Left lung (tissue), 10 donors: ENCODE data around the gene SULT1C3. TPM values are rescaled to one million over a fixed set of nuclear protein-coding genes. Genes with fewer than 3 reads are reported as not detected.

Experiments used
- ATAC-seq: fragments of 200-7000 bp; cut with Tn5 transposase; one replicate; pipeline ENCODE4 v1.9.1; 2020; ENCODE audit warnings: moderate library complexity
- DNase-seq, 4 donors: peaks; one replicate each; pipeline ENCODE4 v3.0.0-alpha.2; 2013 to 2020
- H3K27ac ChIP-seq, 2 donors: fragments of 200-600 bp; sonication (generic) in 1 of 2; one replicate each; pipeline versions ENCODE4 v1.5.0 to v1.8.0; 2020 to 2021
- H3K27me3 ChIP-seq, 2 donors: fragments of 200-600 bp; sonication (generic) in 1 of 2; one replicate each; pipeline versions ENCODE4 v1.5.0 to v1.8.0; 2020 to 2021
- H3K36me3 ChIP-seq, 2 donors: fragments of 200-600 bp; sonication (generic) in 1 of 2; one replicate each; pipeline versions ENCODE4 v1.5.0 to v1.8.0; 2020 to 2021
- H3K4me1 ChIP-seq, 2 donors: fragments of 200-600 bp; one replicate each; pipeline ENCODE4 v1.8.0; 2021
- H3K4me3 ChIP-seq, 2 donors: fragments of 200-600 bp; sonication (generic) in 1 of 2; one replicate each; pipeline versions ENCODE4 v1.5.0 to v1.8.0; 2020 to 2021; ENCODE audit warnings: mild to moderate bottlenecking in 1 of 2
- H3K9me3 ChIP-seq, 2 donors: fragments of 200-600 bp; sonication (generic) in 1 of 2; one replicate each; pipeline versions ENCODE4 v1.5.0 to v1.8.0; 2020 to 2021
- CTCF ChIP-seq, 2 donors: fragments of 200-600 bp; sonication (generic) in 1 of 2; IDR thresholded peaks; one replicate each; pipeline versions ENCODE4 v1.5.0 to v1.8.0; 2021; ENCODE audit warnings: antibody characterized with exemption in 2 of 2
- intact Hi-C, 2 donors: fragments of 100-400 bp; cut with DNase I; formaldehyde crosslinking; loops; one replicate each; pipeline versions ENCODE4 v1.11.2 to v1.14.2; 2022
- polyA plus RNA-seq, 6 donors: library from polyadenylated mRNA; unstranded; fragments of 120-200 nt; gene quantifications; one replicate each; pipeline ENCODE4 v1.2.1, GENCODE V29; 2013; ENCODE audit not compliant: insufficient read length in 6 of 6
- total RNA-seq, 2 donors: library from RNA; stranded (reverse); fragmentation: NEBNext Ultra II Directional; extraction: Animal tissue kit (Norgen Biotek cat#: 25700); gene quantifications; one replicate each; pipeline ENCODE4 v1.2.1, GENCODE V29; 2021
- donor health status: DM: no; HTN: yes; CAD: no.
- donor health status: DM: no; HTN: no; CAD: no.

SULT1C3 gene
- total and polyA plus RNA-seq, 8 donors = 0.14 TPM; not detected in 7

GRCh38 chr2:108224022-108224421 lies 15.7 kb upstream of the SULT1C3 start:
- intact Hi-C loops = loop anchor here in 1 of 2 donors (10.0 kb wide), 1 partner anchor 341 kb away; no protein-coding TSS in a partner anchor
- ATAC-seq (no peak), DNase-seq (no peak)

GRCh38 chr2:108226564-108226963 lies 13.2 kb upstream of the SULT1C3 start:
- ATAC-seq (no peak), DNase-seq (no peak)
- Histone ChIP-seq H3K4me1 (no peaks in the 10 kb centered on the region), H3K27ac (no peak overlapping the region), H3K36me3 (no peaks in the 10 kb centered on the region), H3K4me3 (no peak overlapping the region), H3K9me3 (peaks cover 0 to 23% of the 10 kb centered on the region in 2 donors), H3K27me3 (no peaks in the 10 kb centered on the region)
- intact Hi-C loops = loop anchor here in 1 of 2 donors (10.0 kb wide), 1 partner anchor 338 kb away; no protein-coding TSS in a partner anchor
- no peak for TF ChIP-seq CTCF (IDR thresholded peaks at IDR 0.05)

More at GRCh38 chr2:108224022-108224421, 15.7 kb upstream of the SULT1C3 start:
- Histone ChIP-seq H3K27ac (no peak overlapping the region), H3K27me3 (no peaks in the 10 kb centered on the region), H3K4me3 (no peak overlapping the region), H3K4me1 (no peaks in the 10 kb centered on the region), H3K36me3 (no peaks in the 10 kb centered on the region), H3K9me3 (peaks cover 0 to 23% of the 10 kb centered on the region in 2 donors)
- no peak for TF ChIP-seq CTCF (IDR thresholded peaks at IDR 0.05)

GRCh38 chr2:108228006-108228405 lies 11.8 kb upstream of the SULT1C3 start:
- no peak for DNase-seq
- intact Hi-C loops = loop anchor here in 1 of 2 donors (10.0 kb wide), 1 partner anchor 337 kb away; no protein-coding TSS in a partner anchor
- Histone ChIP-seq H3K36me3 (no peaks in the 10 kb centered on the region), H3K27me3 (no peaks in the 10 kb centered on the region), H3K9me3 (peaks cover 0 to 17% of the 10 kb centered on the region in 2 donors), H3K27ac (no peak overlapping the region), H3K4me3 (no peak overlapping the region), H3K4me1 (no peaks in the 10 kb centered on the region)
- no peak for TF ChIP-seq CTCF (IDR thresholded peaks at IDR 0.05)
- no peak for ATAC-seq

- Histone ChIP-seq H3K9me3 (peaks cover 0 to 12% of the 10 kb centered on the region in 2 donors), H3K4me1 (no peaks in the 10 kb centered on the region), H3K36me3 (no peaks in the 10 kb centered on the region), H3K4me3 (no peak overlapping the region), H3K27me3 (no peaks in the 10 kb centered on the region), H3K27ac (no peak overlapping the region)
- no peak for TF ChIP-seq CTCF (IDR thresholded peaks at IDR 0.05)
- DNase-seq (no peak), ATAC-seq (no peak)
- intact Hi-C loops = loop anchor here in 1 of 2 donors (10.0 kb wide), 1 partner anchor 336 kb away; no protein-coding TSS in a partner anchor
Observed at GRCh38 chr2:108228537-108228936, 11.2 kb upstream of the SULT1C3 start.

GRCh38 chr2:108229875-108230274 lies 9.9 kb upstream of the SULT1C3 start:
- Histone ChIP-seq H3K27me3 (no peaks in the 10 kb centered on the region), H3K4me3 (no peak overlapping the region), H3K9me3 (peaks cover 0 to 1% of the 10 kb centered on the region in 2 donors), H3K4me1 (no peaks in the 10 kb centered on the region), H3K27ac (no peak overlapping the region), H3K36me3 (no peaks in the 10 kb centered on the region)
- intact Hi-C loops = loop anchor here in 1 of 2 donors (10.0 kb wide), 1 partner anchor 335 kb away; no protein-coding TSS in a partner anchor
- no peak for DNase-seq
- ATAC-seq = no peak
- TF ChIP-seq CTCF (IDR thresholded peaks at IDR 0.05) = no peak
